Activated CD4-positive, alpha-beta memory T cell treated with anti-CD3 and anti-CD28 coated beads, Interleukin-2, amount 10 ng/mL, durations not matched to agents 7 days and 5 days (primary cell): ENCODE measurements around the gene TSPAN9. TPM values are rescaled to one million over a fixed set of nuclear protein-coding genes. Genes with fewer than 3 reads are reported as not detected.

ENCODE experiments used
- CTCF ChIA-PET: fragments of 350-600 bp; sonication (Branson Sonifier 250); formaldehyde crosslinking; loops from one replicate; lab custom pipeline; 2021; ENCODE audit warnings: antibody characterized with exemption, inconsistent platforms; lab: Charles Lee
- POLR2A ChIA-PET: fragments of 350-600 bp; sonication (Branson Sonifier 250); formaldehyde crosslinking; loops from one replicate; lab custom pipeline; 2021; ENCODE audit warnings: antibody characterized with exemption; lab: Charles Lee
- DNase-seq: peaks from one replicate; pipeline ENCODE4 v3.0.0-alpha.2; 2020
- H3K27ac Mint-ChIP-seq: one replicate; pipeline ENCODE4 v1.8.0; 2021; ENCODE audit warnings: mild to moderate bottlenecking, mixed read lengths
- H3K27me3 Mint-ChIP-seq: one replicate; pipeline ENCODE4 v1.8.0; 2021; ENCODE audit warnings: mixed read lengths
- H3K36me3 Mint-ChIP-seq: one replicate; pipeline ENCODE4 v1.8.0; 2021; ENCODE audit warnings: low read depth, mixed read lengths
- H3K4me1 Mint-ChIP-seq: one replicate; pipeline ENCODE4 v1.8.0; 2021; ENCODE audit warnings: mixed read lengths
- H3K4me3 Mint-ChIP-seq: one replicate; pipeline ENCODE4 v1.8.0; 2021; ENCODE audit warnings: mild to moderate bottlenecking, mixed read lengths
- H3K9me3 Mint-ChIP-seq: one replicate; pipeline ENCODE4 v1.8.0; 2021; ENCODE audit warnings: mixed read lengths
- total RNA-seq, 2 experiments: library from RNA; stranded (reverse); gene quantifications; one replicate each; pipeline ENCODE4 v1.2.3, GENCODE V29; 2021

The TSPAN9 gene
- total RNA-seq, 2 experiments from 2014 or later, result 0.18 to 0.28 TPM

GRCh38 chr12:3167636-3168035 is 90.5 kb downstream of the TSPAN9 start:
- Mint-ChIP-seq H3K4me3 (no peak overlapping the region), H3K27ac (no peak overlapping the region), H3K4me1 (no peaks in the 10 kb centered on the region), H3K27me3 (peaks cover 11% of the 10 kb centered on the region), H3K36me3 (no peaks in the 10 kb centered on the region), H3K9me3 (no peaks in the 10 kb centered on the region)
- ChIA-PET POLR2A (no interaction called here), CTCF (no interaction called here)
- DNase-seq, result no peak

- no peak overlapping the region for H3K27ac Mint-ChIP-seq
- no peaks in the 10 kb centered on the region for H3K9me3 Mint-ChIP-seq
- ChIA-PET CTCF (no interaction called here), POLR2A (no interaction called here)
- H3K4me1 Mint-ChIP-seq, result no peaks in the 10 kb centered on the region
- no peaks in the 10 kb centered on the region for H3K36me3 Mint-ChIP-seq
- no peak overlapping the region for H3K4me3 Mint-ChIP-seq
- peaks cover 11% of the 10 kb centered on the region for H3K27me3 Mint-ChIP-seq
- DNase-seq, result no peak
Observed at GRCh38 chr12:3168223-3169221, 91.3 kb downstream of the TSPAN9 start.

GRCh38 chr12:3170423-3171194 is 93.4 kb downstream of the TSPAN9 start:
- Mint-ChIP-seq H3K27ac (no peak overlapping the region), H3K36me3 (no peaks in the 10 kb centered on the region), H3K9me3 (no peaks in the 10 kb centered on the region), H3K4me1 (no peaks in the 10 kb centered on the region), H3K27me3 (peaks cover 12% of the 10 kb centered on the region), H3K4me3 (no peak overlapping the region)
- DNase-seq, result no peak
- POLR2A ChIA-PET, result interaction anchor here (0.6 kb wide), 1 partner anchor 614 kb away, joined by 3 read pairs; no protein-coding TSS in a partner anchor
- CTCF ChIA-PET, result no interaction called here

GRCh38 chr12:3171195-3171591 is 94.0 kb downstream of the TSPAN9 start:
- no peak for DNase-seq
- Mint-ChIP-seq H3K36me3 (no peaks in the 10 kb centered on the region), H3K4me1 (no peaks in the 10 kb centered on the region), H3K27ac (no peak overlapping the region), H3K9me3 (no peaks in the 10 kb centered on the region), H3K27me3 (peaks cover 12% of the 10 kb centered on the region), H3K4me3 (no peak overlapping the region)
- CTCF ChIA-PET, result no interaction called here
- POLR2A ChIA-PET, result interaction anchor here (0.6 kb wide), 1 partner anchor 613 kb away, joined by 3 read pairs; no protein-coding TSS in a partner anchor

- DNase-seq, result no peak
- no peaks in the 10 kb centered on the region for H3K36me3 Mint-ChIP-seq
- ChIA-PET CTCF (interaction anchor here (0.7 kb wide), 1 partner anchor 102 kb away, joined by 3 read pairs; no protein-coding TSS in a partner anchor), POLR2A (no interaction called here)
- no peaks in the 10 kb centered on the region for H3K9me3 Mint-ChIP-seq
- H3K27ac Mint-ChIP-seq, result no peak overlapping the region
- no peaks in the 10 kb centered on the region for H3K4me1 Mint-ChIP-seq
- H3K27me3 Mint-ChIP-seq, result peaks cover 9% of the 10 kb centered on the region
- H3K4me3 Mint-ChIP-seq, result no peak overlapping the region
Observed at GRCh38 chr12:3172124-3173007, 95.2 kb downstream of the TSPAN9 start.

GRCh38 chr12:3173008-3173553 is 95.9 kb downstream of the TSPAN9 start:
- Mint-ChIP-seq H3K9me3 (no peaks in the 10 kb centered on the region), H3K4me3 (no peak overlapping the region), H3K4me1 (no peaks in the 10 kb centered on the region), H3K27me3 (peaks cover 10% of the 10 kb centered on the region), H3K27ac (no peak overlapping the region), H3K36me3 (no peaks in the 10 kb centered on the region)
- ChIA-PET CTCF (interaction anchor here (0.7 kb wide), 1 partner anchor 102 kb away, joined by 3 read pairs; no protein-coding TSS in a partner anchor), POLR2A (no interaction called here)
- no peak for DNase-seq

GRCh38 chr12:3173912-3174311 is 96.7 kb downstream of the TSPAN9 start:
- no peaks in the 10 kb centered on the region for H3K9me3 Mint-ChIP-seq
- H3K27me3 Mint-ChIP-seq, result peaks cover 16% of the 10 kb centered on the region
- no peaks in the 10 kb centered on the region for H3K4me1 Mint-ChIP-seq
- CTCF ChIA-PET, result no interaction called here
- no peaks in the 10 kb centered on the region for H3K36me3 Mint-ChIP-seq
- no peak overlapping the region for H3K27ac Mint-ChIP-seq
- POLR2A ChIA-PET, result no interaction called here
- no peak for DNase-seq
- H3K4me3 Mint-ChIP-seq, result no peak overlapping the region

- DNase-seq, result no peak
- no peaks in the 10 kb centered on the region for H3K9me3 Mint-ChIP-seq
- H3K27ac Mint-ChIP-seq, result no peak overlapping the region
- H3K4me1 Mint-ChIP-seq, result no peaks in the 10 kb centered on the region
- POLR2A ChIA-PET, result no interaction called here
- peaks cover 17% of the 10 kb centered on the region for H3K27me3 Mint-ChIP-seq
- CTCF ChIA-PET, result no interaction called here
- no peak overlapping the region for H3K4me3 Mint-ChIP-seq
- H3K36me3 Mint-ChIP-seq, result no peaks in the 10 kb centered on the region
Observed at GRCh38 chr12:3175238-3175637, 98.1 kb downstream of the TSPAN9 start.

- Mint-ChIP-seq H3K27ac (no peak overlapping the region), H3K4me1 (no peaks in the 10 kb centered on the region), H3K27me3 (peaks cover 15% of the 10 kb centered on the region), H3K9me3 (no peaks in the 10 kb centered on the region), H3K36me3 (no peaks in the 10 kb centered on the region), H3K4me3 (no peak overlapping the region)
- ChIA-PET CTCF (no interaction called here), POLR2A (no interaction called here)
- DNase-seq, result no peak
Observed at GRCh38 chr12:3176754-3177153, 99.6 kb downstream of the TSPAN9 start.

- DNase-seq, result no peak
- Mint-ChIP-seq H3K27me3 (peaks cover 18% of the 10 kb centered on the region), H3K4me3 (no peak overlapping the region), H3K36me3 (no peaks in the 10 kb centered on the region), H3K4me1 (no peaks in the 10 kb centered on the region), H3K27ac (no peak overlapping the region), H3K9me3 (no peaks in the 10 kb centered on the region)
- ChIA-PET CTCF (no interaction called here), POLR2A (no interaction called here)
Observed at GRCh38 chr12:3177778-3178425, 100.7 kb downstream of the TSPAN9 start.

- H3K4me3 Mint-ChIP-seq, result no peak overlapping the region
- no peaks in the 10 kb centered on the region for H3K36me3 Mint-ChIP-seq
- no peak for DNase-seq
- POLR2A ChIA-PET, result no interaction called here
- H3K27ac Mint-ChIP-seq, result no peak overlapping the region
- H3K4me1 Mint-ChIP-seq, result no peaks in the 10 kb centered on the region
- no peaks in the 10 kb centered on the region for H3K9me3 Mint-ChIP-seq
- peaks cover 18% of the 10 kb centered on the region for H3K27me3 Mint-ChIP-seq
- CTCF ChIA-PET, result no interaction called here
Observed at GRCh38 chr12:3178671-3179313, 101.6 kb downstream of the TSPAN9 start.
